Neural cell (in vitro differentiated cells): ENCODE results near the gene IGLL5. TPM values are rescaled to one million over a fixed set of nuclear protein-coding genes. Genes with fewer than 3 reads are reported as not detected.

Experiments
- H2AFZ ChIP-seq: fragments of 200-600, 300-800 bp; sonication (generic), shearing (Covaris generic); 2 replicates; pipeline ENCODE4 v1.6.0; 2014; ENCODE audit warnings: low read depth, mild to moderate bottlenecking, antibody characterized with exemption, low read length, moderate library complexity
- H3F3A ChIP-seq: fragments of 200-600 bp; shearing (Covaris generic); 2 replicates; pipeline ENCODE4 v1.6.1; 2016; ENCODE audit warnings: mild to moderate bottlenecking, moderate library complexity, mixed read lengths, antibody characterized with exemption, low read length; ENCODE audit not compliant: insufficient read depth, poor library complexity, severe bottlenecking
- H3K27ac ChIP-seq: fragments of 200-600, 300-800 bp; sonication (generic), shearing (Covaris generic); 2 replicates; pipeline ENCODE4 v1.5.1; 2014; ENCODE audit warnings: mild to moderate bottlenecking, low read length, moderate library complexity
- H3K27me3 ChIP-seq: fragments of 300-800, 200-600 bp; sonication (generic), shearing (Covaris generic); 2 replicates; pipeline ENCODE4 v1.6.0; 2014; ENCODE audit warnings: mild to moderate bottlenecking, low read depth, low read length, moderate library complexity; ENCODE audit not compliant: insufficient read depth
- H3K36me3 ChIP-seq: fragments of 300-800, 200-600 bp; sonication (generic), shearing (Covaris generic); 2 replicates; pipeline ENCODE4 v1.5.1; 2014; ENCODE audit warnings: mild to moderate bottlenecking, antibody characterized with exemption, low read length, moderate library complexity; ENCODE audit not compliant: insufficient read depth
- H3K4me2 ChIP-seq: fragments of 300-800, 200-600 bp; sonication (generic), shearing (Covaris generic); 2 replicates; pipeline ENCODE4 v1.6.0; 2014; ENCODE audit warnings: mild to moderate bottlenecking, low read length
- H3K4me3 ChIP-seq: fragments of 300-800, 200-600 bp; sonication (generic), shearing (Covaris generic); 2 replicates; pipeline ENCODE4 v1.5.1; 2014; ENCODE audit warnings: mild to moderate bottlenecking, low read length, moderate library complexity
- H3K79me2 ChIP-seq: fragments of 200-600 bp; shearing (Covaris generic); replicated peaks from 2 replicates; pipeline ENCODE4 v1.6.0; 2014; ENCODE audit warnings: mild to moderate bottlenecking, low read length, moderate library complexity; ENCODE audit not compliant: insufficient read depth
- H3K9ac ChIP-seq: fragments of 300-800, 200-600 bp; sonication (generic), shearing (Covaris generic); 2 replicates; pipeline ENCODE4 v1.6.1; 2016; ENCODE audit warnings: mild to moderate bottlenecking, low read length, mixed read lengths
- H3K9me2 ChIP-seq: fragments of 200-600 bp; shearing (Covaris generic); 2 replicates; pipeline ENCODE4 v1.6.1; 2016; ENCODE audit warnings: mild to moderate bottlenecking, low read length, mixed read lengths; ENCODE audit not compliant: insufficient read depth
- H3K9me3 ChIP-seq: fragments of 200-600, 300-800 bp; sonication (generic), shearing (Covaris generic); 2 replicates; pipeline ENCODE4 v1.6.1; 2016; ENCODE audit warnings: mild to moderate bottlenecking, mixed run types, low read length, moderate library complexity, mixed read lengths
- H4K20me1 ChIP-seq: fragments of 200-600 bp; shearing (Covaris generic); 2 replicates; pipeline ENCODE4 v1.6.1; 2016; ENCODE audit warnings: mild to moderate bottlenecking, mixed run types; ENCODE audit not compliant: insufficient read depth
- EP300 ChIP-seq: fragments of 450-650 bp; conservative IDR thresholded peaks from 2 replicates; pipeline ENCODE4 v1.6.1; 2014; ENCODE audit warnings: antibody characterized with exemption, mild to moderate bottlenecking, moderate library complexity; ENCODE audit not compliant: poor library complexity, severe bottlenecking
- EZH2 ChIP-seq: fragments of 200-600, 300-800 bp; shearing (Covaris generic), sonication (generic); IDR thresholded peaks from 2 replicates; pipeline ENCODE4 v1.6.1; 2014; ENCODE audit warnings: antibody characterized with exemption, low read length, borderline replicate concordance, mild to moderate bottlenecking; ENCODE audit not compliant: insufficient read depth, poor library complexity, severe bottlenecking
- MXI1 ChIP-seq: fragments of 450-650 bp; conservative IDR thresholded peaks from 2 replicates; pipeline ENCODE4 v1.6.1; 2014; ENCODE audit warnings: antibody characterized with exemption, mild to moderate bottlenecking; ENCODE audit not compliant: poor library complexity, severe bottlenecking
- POLR2AphosphoS5 ChIP-seq: IDR thresholded peaks from 2 replicates; pipeline ENCODE4 v1.6.1; 2012
- RAD21 ChIP-seq: fragments of 450-650 bp; conservative IDR thresholded peaks from 2 replicates; pipeline ENCODE4 v1.6.1; 2014; ENCODE audit warnings: antibody characterized with exemption, mild to moderate bottlenecking, moderate library complexity
- SMC3 ChIP-seq: fragments of 450-650 bp; conservative IDR thresholded peaks from 2 replicates; pipeline ENCODE4 v1.6.1; 2014; ENCODE audit warnings: antibody characterized with exemption, mild to moderate bottlenecking, moderate library complexity; ENCODE audit not compliant: poor library complexity
- TAF1 ChIP-seq: IDR thresholded peaks from 2 replicates; pipeline ENCODE4 v1.6.1; 2012; ENCODE audit warnings: low read depth
- polyA plus RNA-seq: library from polyadenylated mRNA; depleted of rRNA; stranded (reverse); fragments of >200 nt; gene quantifications from 2 replicates; pipeline ENCODE4 v1.2.3, GENCODE V29; 2014
- TF ChIP-seq, protein P1 (sequence below): IDR thresholded peaks from 2 replicates; pipeline ENCODE4 v1.6.1; 2012; ENCODE audit warnings: borderline replicate concordance
- TF ChIP-seq, protein P2 (sequence below): fragments of 450-650 bp; IDR thresholded peaks from 2 replicates; pipeline ENCODE4 v1.5.1; 2014; ENCODE audit warnings: antibody characterized with exemption, mild to moderate bottlenecking, moderate library complexity; ENCODE audit not compliant: poor library complexity, severe bottlenecking

IGLL5 gene
- polyA plus RNA-seq, 1 donor from 2014 or later: 0.19 TPM

DNA sequence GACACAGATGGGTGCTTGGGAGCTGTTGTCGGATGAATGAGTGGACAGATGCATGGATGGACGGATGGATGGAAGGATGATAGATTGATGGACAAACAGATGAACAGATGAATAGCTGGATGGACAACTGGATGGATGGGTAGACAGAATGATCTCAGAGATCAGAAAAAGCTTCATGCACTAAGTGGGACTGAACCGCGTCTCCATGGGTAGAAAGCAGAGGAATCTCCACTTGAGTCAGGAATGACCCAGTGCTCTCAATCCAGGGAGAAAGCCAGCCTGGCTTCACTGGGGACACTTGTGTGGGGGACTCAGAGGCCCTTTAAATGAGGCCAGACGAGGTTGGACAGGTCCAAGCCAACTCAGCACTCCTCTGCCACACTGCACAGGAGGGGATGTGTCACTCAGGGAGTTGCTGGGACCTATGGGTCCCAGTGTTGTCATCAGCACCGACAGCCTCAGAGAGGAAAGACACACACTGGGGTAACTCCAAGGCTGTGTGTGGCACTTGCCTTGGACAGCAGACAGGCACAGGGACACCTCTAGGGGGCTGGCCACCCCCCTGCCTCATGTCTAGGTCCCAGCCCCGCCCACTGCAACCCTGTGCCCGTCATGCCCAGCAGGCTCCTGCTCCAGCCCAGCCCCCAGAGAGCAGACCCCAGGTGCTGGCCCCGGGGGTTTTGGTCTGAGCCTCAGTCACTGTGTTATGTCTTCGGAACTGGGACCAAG is 5.6 kb downstream of the IGLL5 start:
- H3F3A ChIP-seq: no peaks in the 10 kb centered on the region
- no peak overlapping the region for H3K27ac ChIP-seq
- no peak overlapping the region for H3K4me3 ChIP-seq
- H3K9me3 ChIP-seq: no peaks in the 10 kb centered on the region
- H3K9ac ChIP-seq: no peak overlapping the region
- H3K27me3 ChIP-seq: no peaks in the 10 kb centered on the region
- H3K36me3 ChIP-seq: no peaks in the 10 kb centered on the region
- no peak overlapping the region for H3K4me2 ChIP-seq
- H2AFZ ChIP-seq: no peak overlapping the region
- no peak for TF ChIP-seq SMC3
- TF ChIP-seq TAF1: no peak
- TF ChIP-seq, protein P1, sequence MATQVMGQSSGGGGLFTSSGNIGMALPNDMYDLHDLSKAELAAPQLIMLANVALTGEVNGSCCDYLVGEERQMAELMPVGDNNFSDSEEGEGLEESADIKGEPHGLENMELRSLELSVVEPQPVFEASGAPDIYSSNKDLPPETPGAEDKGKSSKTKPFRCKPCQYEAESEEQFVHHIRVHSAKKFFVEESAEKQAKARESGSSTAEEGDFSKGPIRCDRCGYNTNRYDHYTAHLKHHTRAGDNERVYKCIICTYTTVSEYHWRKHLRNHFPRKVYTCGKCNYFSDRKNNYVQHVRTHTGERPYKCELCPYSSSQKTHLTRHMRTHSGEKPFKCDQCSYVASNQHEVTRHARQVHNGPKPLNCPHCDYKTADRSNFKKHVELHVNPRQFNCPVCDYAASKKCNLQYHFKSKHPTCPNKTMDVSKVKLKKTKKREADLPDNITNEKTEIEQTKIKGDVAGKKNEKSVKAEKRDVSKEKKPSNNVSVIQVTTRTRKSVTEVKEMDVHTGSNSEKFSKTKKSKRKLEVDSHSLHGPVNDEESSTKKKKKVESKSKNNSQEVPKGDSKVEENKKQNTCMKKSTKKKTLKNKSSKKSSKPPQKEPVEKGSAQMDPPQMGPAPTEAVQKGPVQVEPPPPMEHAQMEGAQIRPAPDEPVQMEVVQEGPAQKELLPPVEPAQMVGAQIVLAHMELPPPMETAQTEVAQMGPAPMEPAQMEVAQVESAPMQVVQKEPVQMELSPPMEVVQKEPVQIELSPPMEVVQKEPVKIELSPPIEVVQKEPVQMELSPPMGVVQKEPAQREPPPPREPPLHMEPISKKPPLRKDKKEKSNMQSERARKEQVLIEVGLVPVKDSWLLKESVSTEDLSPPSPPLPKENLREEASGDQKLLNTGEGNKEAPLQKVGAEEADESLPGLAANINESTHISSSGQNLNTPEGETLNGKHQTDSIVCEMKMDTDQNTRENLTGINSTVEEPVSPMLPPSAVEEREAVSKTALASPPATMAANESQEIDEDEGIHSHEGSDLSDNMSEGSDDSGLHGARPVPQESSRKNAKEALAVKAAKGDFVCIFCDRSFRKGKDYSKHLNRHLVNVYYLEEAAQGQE: no peak
- no peak for TF ChIP-seq MXI1
- no peak for TF ChIP-seq EZH2
- H3K79me2 ChIP-seq: no peaks in the 10 kb centered on the region
- no peaks in the 10 kb centered on the region for H4K20me1 ChIP-seq
- H3K9me2 ChIP-seq: no peaks in the 10 kb centered on the region

DNA sequence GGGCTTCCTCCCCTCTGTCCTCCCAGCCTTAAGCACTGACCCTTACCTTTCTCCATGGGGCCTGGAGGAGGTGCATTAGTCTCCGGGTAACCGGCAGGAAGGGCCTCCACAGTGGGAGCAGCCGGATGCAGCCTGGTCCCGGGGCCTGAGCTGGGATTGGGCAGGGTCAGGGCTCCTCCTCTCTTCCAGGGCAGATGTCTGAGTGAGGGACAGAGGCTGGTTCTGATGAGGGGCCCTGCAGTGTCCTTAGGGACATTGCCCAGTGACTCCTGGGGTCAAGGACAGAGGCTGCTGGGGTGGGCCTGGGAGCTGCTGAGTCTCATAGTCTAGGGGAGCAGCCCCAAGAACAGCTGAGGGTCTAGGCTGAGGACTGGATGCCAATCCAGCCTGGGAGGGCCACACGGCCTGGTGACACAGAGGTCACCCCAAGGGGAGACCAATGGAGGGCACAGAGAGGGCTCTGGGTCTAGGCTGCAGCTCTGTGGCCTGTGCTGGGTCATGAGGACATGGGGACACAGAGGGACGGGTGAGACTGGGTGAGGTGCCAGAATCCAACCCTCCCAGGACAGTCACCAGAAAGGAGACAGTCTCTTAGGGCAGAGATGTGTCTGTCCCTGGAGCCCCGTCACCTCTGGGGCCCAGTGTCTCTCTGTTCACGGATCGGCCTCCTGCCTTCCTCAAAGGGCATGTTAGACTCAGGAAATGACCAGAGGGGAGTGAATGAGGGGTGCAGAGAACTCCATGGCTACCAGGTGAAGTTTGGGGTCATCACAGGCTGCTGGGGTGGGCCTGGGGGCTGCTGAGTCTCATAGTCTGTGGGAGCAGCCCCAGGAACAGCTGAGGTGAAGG is 6.5 kb downstream of the IGLL5 start:
- H3K27ac ChIP-seq: no peak overlapping the region
- no peak overlapping the region for H3K4me2 ChIP-seq
- no peaks in the 10 kb centered on the region for H3K36me3 ChIP-seq
- no peak overlapping the region for H2AFZ ChIP-seq
- H3K9ac ChIP-seq: no peak overlapping the region
- H3K79me2 ChIP-seq: no peaks in the 10 kb centered on the region
- H3F3A ChIP-seq: no peaks in the 10 kb centered on the region
- H3K27me3 ChIP-seq: no peaks in the 10 kb centered on the region
- no peaks in the 10 kb centered on the region for H4K20me1 ChIP-seq
- no peaks in the 10 kb centered on the region for H3K9me2 ChIP-seq
- TF ChIP-seq EP300: no peak
- TF ChIP-seq, protein P2, sequence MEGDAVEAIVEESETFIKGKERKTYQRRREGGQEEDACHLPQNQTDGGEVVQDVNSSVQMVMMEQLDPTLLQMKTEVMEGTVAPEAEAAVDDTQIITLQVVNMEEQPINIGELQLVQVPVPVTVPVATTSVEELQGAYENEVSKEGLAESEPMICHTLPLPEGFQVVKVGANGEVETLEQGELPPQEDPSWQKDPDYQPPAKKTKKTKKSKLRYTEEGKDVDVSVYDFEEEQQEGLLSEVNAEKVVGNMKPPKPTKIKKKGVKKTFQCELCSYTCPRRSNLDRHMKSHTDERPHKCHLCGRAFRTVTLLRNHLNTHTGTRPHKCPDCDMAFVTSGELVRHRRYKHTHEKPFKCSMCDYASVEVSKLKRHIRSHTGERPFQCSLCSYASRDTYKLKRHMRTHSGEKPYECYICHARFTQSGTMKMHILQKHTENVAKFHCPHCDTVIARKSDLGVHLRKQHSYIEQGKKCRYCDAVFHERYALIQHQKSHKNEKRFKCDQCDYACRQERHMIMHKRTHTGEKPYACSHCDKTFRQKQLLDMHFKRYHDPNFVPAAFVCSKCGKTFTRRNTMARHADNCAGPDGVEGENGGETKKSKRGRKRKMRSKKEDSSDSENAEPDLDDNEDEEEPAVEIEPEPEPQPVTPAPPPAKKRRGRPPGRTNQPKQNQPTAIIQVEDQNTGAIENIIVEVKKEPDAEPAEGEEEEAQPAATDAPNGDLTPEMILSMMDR: no peak
- no peak for TF ChIP-seq EZH2
- no peak for TF ChIP-seq SMC3
- TF ChIP-seq POLR2AphosphoS5: no peak
- no peak for TF ChIP-seq RAD21
- no peak for TF ChIP-seq MXI1
- TF ChIP-seq TAF1: no peak
- TF ChIP-seq, protein P1: no peak
- no peaks in the 10 kb centered on the region for H3K9me3 ChIP-seq
- no peak overlapping the region for H3K4me3 ChIP-seq
